K562 (cell line): ENCODE results near the gene GNG7.

Experiments used
- MXI1 ChIP-seq: IDR thresholded peaks from 2 replicates; pipeline ENCODE4 v1.6.1; 2011; ENCODE audit warnings: low read depth, mild to moderate bottlenecking, improper control_type of control experiment, low read length
- POLR2AphosphoS5 ChIP-seq: IDR thresholded peaks from 2 replicates; pipeline ENCODE4 v1.6.1; 2011; ENCODE audit warnings: mild to moderate bottlenecking, low read depth, low read length, moderate library complexity; ENCODE audit not compliant: control insufficient read depth, insufficient read depth

DNA sequence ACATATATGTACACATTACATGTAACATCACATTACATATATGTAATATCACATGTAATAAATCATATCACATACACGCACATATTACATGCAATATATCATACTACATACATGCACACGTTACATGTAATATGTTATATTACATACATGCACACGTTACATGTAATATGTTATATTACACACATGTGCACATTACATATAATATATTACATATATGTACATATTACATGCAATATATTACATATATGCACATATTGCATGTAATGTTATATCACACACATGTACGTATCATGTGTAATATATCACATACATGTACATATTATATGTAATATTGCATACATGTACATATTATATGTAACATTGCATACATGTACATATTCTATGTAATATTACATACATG is 149.0 kb downstream of the GNG7 start:
- TF ChIP-seq MXI1 (no peak), POLR2AphosphoS5 (no peak)
